ENCODE results near the gene FYCO1.

- no peak for TF ChIP-seq CTCF (conservative IDR thresholded peaks at IDR 0.05; ENCODE audit: low read depth, low read length)
- no peak for TF ChIP-seq EZH2 (IDR thresholded peaks at IDR 0.05; ENCODE audit: low read length, unreplicated experiment)
- TF ChIP-seq EZH2phosphoT487 (IDR thresholded peaks at IDR 0.05; ENCODE audit: borderline replicate concordance, low read length) = no peak
Observed at GRCh38 chr3:45978006-45978761, 17.4 kb downstream of the FYCO1 start.

Measured in PC-3 (cell line).